Psoas muscle (tissue), 8 donors: ENCODE results near the gene KLHDC2. TPM values are rescaled to one million over a fixed set of nuclear protein-coding genes. Genes with fewer than 3 reads are reported as not detected.

Source experiments
- ATAC-seq, 4 donors: fragments of 200-7000 bp; cut with Tn5 transposase; one replicate each; pipeline ENCODE4 v1.9.1; 2020; ENCODE audit warnings: moderate library complexity in 3 of 4, mild to moderate bottlenecking in 2 of 4
- DNase-seq, 2 donors: peaks; one replicate each; pipeline ENCODE4 v3.0.0-alpha.2; 2020
- H3K27ac ChIP-seq: fragments of 200-600 bp; one replicate; pipeline ENCODE4 v1.8.0; 2022
- H3K27me3 ChIP-seq, 3 donors: fragments of 200-600 bp in 1 of 3; one replicate each; pipeline versions ENCODE4 v1.6.1 to v1.8.0; 2013 to 2022; ENCODE audit warnings: low read length in 2 of 3, mild to moderate bottlenecking in 2 of 3, moderate library complexity in 1 of 3; ENCODE audit not compliant: insufficient read depth in 3 of 3
- H3K36me3 ChIP-seq, 2 donors: fragments of 200-600 bp in 1 of 2; one replicate each; pipeline versions ENCODE4 v1.6.1 to v1.8.0; 2013 to 2022; ENCODE audit warnings: low read depth in 1 of 2, mild to moderate bottlenecking in 1 of 2, moderate library complexity in 1 of 2; ENCODE audit not compliant: insufficient read depth in 1 of 2
- H3K4me1 ChIP-seq: fragments of 200-600 bp; one replicate; pipeline ENCODE4 v1.8.0; 2022
- H3K4me3 ChIP-seq: fragments of 200-600 bp; one replicate; pipeline ENCODE4 v1.8.0; 2022; ENCODE audit warnings: mild to moderate bottlenecking
- H3K9me3 ChIP-seq: fragments of 200-600 bp; one replicate; pipeline ENCODE4 v1.8.0; 2022
- WGBS, 3 donors: extraction: QIAGEN DNeasy Blood & Tissue Kit; methylation state at CpG; one replicate each; pipeline versions ENCODE4 v1.1.6 to v1.1.7; 2013; 5-methylcytosine and 5-hydroxymethylcytosine counted together
- intact Hi-C, 2 donors: fragments of 100-400 bp; cut with DNase I; formaldehyde crosslinking; loops; one replicate each; pipeline versions ENCODE4 v1.11.0 to v1.14.2; 2022
- polyA plus RNA-seq, 3 donors: library from polyadenylated mRNA; stranded (reverse); fragments of 200-250 nt; gene quantifications; one replicate each; pipeline ENCODE4 v1.2.3, GENCODE V29; 2013
- total RNA-seq, 4 donors: library from RNA; stranded (reverse); fragmentation: NEBNext Ultra II Directional in 2 of 4; extraction: Animal tissue kit (Norgen Biotek cat#: 25700) in 2 of 4; gene quantifications; one replicate each; pipeline versions ENCODE4 v1.2.1 to v1.2.4, GENCODE V29; 2021 to 2023
- TF ChIP-seq, protein P1 (sequence below): fragments of 200-600 bp; IDR thresholded peaks from one replicate; pipeline ENCODE4 v1.8.0; 2022; ENCODE audit warnings: antibody characterized with exemption
- donor health status: healthy with polysubstance abuse.
- donor health status: DM: no; HTN: no; CAD: no; lungs with moderate emphysema.
- donor health status: Bipolar disorder and iron deficiency.
- donor health status: healthy.
- donor health status: DM: yes; HTN: yes; CAD: no.
- donor health status: DM: no; HTN: no; CAD: no.
- donor health status: DM: no; HTN: no; CAD: no.
- donor health status: DM: yes; HTN: yes; CAD: no.

KLHDC2 gene
- total and polyA plus RNA-seq, 7 donors = 26.6 to 90.2 (median 58.2) TPM

DNA sequence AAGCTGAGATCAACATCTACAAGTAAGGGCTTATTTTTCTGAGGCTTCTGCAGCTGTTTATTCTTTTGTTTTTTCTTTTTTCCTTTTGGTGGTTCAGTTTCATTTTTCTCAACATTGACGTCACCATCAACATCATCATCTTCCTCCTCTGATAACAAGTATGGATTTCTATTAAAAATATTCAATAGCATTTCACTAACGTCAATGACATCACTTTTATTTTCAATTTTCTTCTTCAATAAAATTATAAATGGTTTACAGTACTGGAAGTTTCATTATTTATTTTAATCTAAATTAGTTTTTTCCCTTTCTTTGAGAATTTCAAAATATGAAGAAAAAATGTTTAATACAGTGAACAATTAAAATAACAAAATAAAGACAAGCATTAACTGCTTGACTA lies 60.7 kb downstream of the KLHDC2 start:
- peaks cover 15 to 100% of the 10 kb centered on the region in 2 donors for H3K36me3 ChIP-seq
- intact Hi-C loops = loop anchor here (1.0 to 5.0 kb wide), 2 partner anchors 41 to 194 kb away; no protein-coding TSS in a partner anchor

More for the DNA sequence above, 60.7 kb downstream of the KLHDC2 start:
- ATAC-seq (no peak), DNase-seq (no peak)
- H3K9me3 ChIP-seq = no peaks in the 10 kb centered on the region
- 80 to 83% (median 81%) methylated on average over 2 of the region's 2 CpGs for whole genome bisulfite sequencing, 3 donors
- TF ChIP-seq, protein P1, sequence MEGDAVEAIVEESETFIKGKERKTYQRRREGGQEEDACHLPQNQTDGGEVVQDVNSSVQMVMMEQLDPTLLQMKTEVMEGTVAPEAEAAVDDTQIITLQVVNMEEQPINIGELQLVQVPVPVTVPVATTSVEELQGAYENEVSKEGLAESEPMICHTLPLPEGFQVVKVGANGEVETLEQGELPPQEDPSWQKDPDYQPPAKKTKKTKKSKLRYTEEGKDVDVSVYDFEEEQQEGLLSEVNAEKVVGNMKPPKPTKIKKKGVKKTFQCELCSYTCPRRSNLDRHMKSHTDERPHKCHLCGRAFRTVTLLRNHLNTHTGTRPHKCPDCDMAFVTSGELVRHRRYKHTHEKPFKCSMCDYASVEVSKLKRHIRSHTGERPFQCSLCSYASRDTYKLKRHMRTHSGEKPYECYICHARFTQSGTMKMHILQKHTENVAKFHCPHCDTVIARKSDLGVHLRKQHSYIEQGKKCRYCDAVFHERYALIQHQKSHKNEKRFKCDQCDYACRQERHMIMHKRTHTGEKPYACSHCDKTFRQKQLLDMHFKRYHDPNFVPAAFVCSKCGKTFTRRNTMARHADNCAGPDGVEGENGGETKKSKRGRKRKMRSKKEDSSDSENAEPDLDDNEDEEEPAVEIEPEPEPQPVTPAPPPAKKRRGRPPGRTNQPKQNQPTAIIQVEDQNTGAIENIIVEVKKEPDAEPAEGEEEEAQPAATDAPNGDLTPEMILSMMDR = no peak
- no peaks in the 10 kb centered on the region for H3K27me3 ChIP-seq
- H3K27ac ChIP-seq = no peak overlapping the region
- H3K4me3 ChIP-seq = no peak overlapping the region
- no peaks in the 10 kb centered on the region for H3K4me1 ChIP-seq

Other genes with a start within 250 kb of the KLHDC2 start
- gene RPS29, start 181.8 kb upstream of the KLHDC2 start, total RNA-seq = 1,000 to 10,000 TPM in 3 of 4 donors, 100 to 1,000 TPM in 1; 835 to 1,213 (median 1,105) TPM
- gene RPS29, start 181.8 kb upstream of the KLHDC2 start, polyA plus RNA-seq = 1,000 to 10,000 TPM; 2,670 to 3,711 (median 3,167) TPM
- 1 to 10 TPM; 2.4 to 6.4 (median 4.7) TPM for gene LRR1, start 169.2 kb upstream of the KLHDC2 start, total RNA-seq
- gene LRR1, start 169.2 kb upstream of the KLHDC2 start, polyA plus RNA-seq = 1 to 10 TPM; 4.5 to 7.2 (median 5.6) TPM
- 100 to 1,000 TPM in 3 of 4 donors, 10 to 100 TPM in 1; 84.6 to 178 (median 152) TPM for gene RPL36AL, start 147.5 kb upstream of the KLHDC2 start, total RNA-seq
- 100 to 1,000 TPM; 366 to 522 (median 445) TPM for gene RPL36AL, start 147.5 kb upstream of the KLHDC2 start, polyA plus RNA-seq
- 10 to 100 TPM in 1 of 4 donors, 1 to 10 TPM in 3; 8.0 to 12.4 (median 9.3) TPM for gene MGAT2, start 147.4 kb upstream of the KLHDC2 start, total RNA-seq
- 10 to 100 TPM in 2 of 3 donors, 1 to 10 TPM in 1; 5.5 to 11.4 (median 10.6) TPM for gene MGAT2, start 147.4 kb upstream of the KLHDC2 start, polyA plus RNA-seq
- gene DNAAF2, start 132.9 kb upstream of the KLHDC2 start, total RNA-seq = 1 to 10 TPM; 4.0 to 6.0 (median 4.2) TPM
- 10 to 100 TPM in 1 of 3 donors, 1 to 10 TPM in 2; 6.7 to 10.6 (median 9.5) TPM for gene DNAAF2, start 132.9 kb upstream of the KLHDC2 start, polyA plus RNA-seq
- 1 to 10 TPM in 1 of 4 donors, under 1 TPM in 2, not detected in 1; 0.46 to 1.0 (median 0.96) TPM for gene POLE2, start 79.9 kb upstream of the KLHDC2 start, total RNA-seq
- 1 to 10 TPM in 1 of 3 donors, under 1 TPM in 2; 0.46 to 2.3 (median 0.48) TPM for gene POLE2, start 79.9 kb upstream of the KLHDC2 start, polyA plus RNA-seq
- gene KLHDC1, start 75.0 kb upstream of the KLHDC2 start, total RNA-seq = 1 to 10 TPM; 5.3 to 7.6 (median 6.9) TPM
- gene KLHDC1, start 75.0 kb upstream of the KLHDC2 start, polyA plus RNA-seq = 1 to 10 TPM; 1.0 to 2.9 (median 2.4) TPM
- 10 to 100 TPM; 52.8 to 68.3 (median 57.0) TPM for gene NEMF, start 84.6 kb downstream of the KLHDC2 start, total RNA-seq
- gene NEMF, start 84.6 kb downstream of the KLHDC2 start, polyA plus RNA-seq = 10 to 100 TPM; 20.5 to 51.7 (median 20.9) TPM
- gene ARF6, start 124.9 kb downstream of the KLHDC2 start, total RNA-seq = 10 to 100 TPM; 19.0 to 37.4 (median 30.6) TPM
- 10 to 100 TPM; 19.8 to 43.1 (median 26.9) TPM for gene ARF6, start 124.9 kb downstream of the KLHDC2 start, polyA plus RNA-seq